Measurements from ENCODE around the gene CELF2.

DNA sequence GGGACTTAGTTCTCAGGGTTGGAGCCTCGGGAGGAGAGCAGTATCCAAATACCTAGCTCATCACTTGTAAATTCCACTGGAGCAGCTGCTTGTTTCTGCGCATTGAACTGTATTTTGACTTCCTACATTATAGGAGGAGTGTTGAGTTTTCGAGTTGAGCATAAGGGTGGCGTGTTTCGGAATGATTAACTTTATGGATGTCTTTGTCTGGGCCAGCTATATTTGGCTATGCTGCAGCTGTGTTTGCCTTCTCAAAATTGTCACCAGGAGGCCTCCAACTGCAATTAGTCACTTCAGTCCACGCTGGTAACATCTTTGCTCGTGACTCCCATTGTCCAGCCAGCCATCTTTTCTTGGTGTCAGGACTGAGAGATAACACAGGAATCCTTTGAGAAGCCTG lies 9.1 kb downstream of the CELF2 start:
- TF ChIP-seq, protein P1, sequence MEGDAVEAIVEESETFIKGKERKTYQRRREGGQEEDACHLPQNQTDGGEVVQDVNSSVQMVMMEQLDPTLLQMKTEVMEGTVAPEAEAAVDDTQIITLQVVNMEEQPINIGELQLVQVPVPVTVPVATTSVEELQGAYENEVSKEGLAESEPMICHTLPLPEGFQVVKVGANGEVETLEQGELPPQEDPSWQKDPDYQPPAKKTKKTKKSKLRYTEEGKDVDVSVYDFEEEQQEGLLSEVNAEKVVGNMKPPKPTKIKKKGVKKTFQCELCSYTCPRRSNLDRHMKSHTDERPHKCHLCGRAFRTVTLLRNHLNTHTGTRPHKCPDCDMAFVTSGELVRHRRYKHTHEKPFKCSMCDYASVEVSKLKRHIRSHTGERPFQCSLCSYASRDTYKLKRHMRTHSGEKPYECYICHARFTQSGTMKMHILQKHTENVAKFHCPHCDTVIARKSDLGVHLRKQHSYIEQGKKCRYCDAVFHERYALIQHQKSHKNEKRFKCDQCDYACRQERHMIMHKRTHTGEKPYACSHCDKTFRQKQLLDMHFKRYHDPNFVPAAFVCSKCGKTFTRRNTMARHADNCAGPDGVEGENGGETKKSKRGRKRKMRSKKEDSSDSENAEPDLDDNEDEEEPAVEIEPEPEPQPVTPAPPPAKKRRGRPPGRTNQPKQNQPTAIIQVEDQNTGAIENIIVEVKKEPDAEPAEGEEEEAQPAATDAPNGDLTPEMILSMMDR (IDR thresholded peaks at IDR 0.05 in 4 of 5, conservative IDR thresholded peaks at IDR 0.05 in 1 of 5): no peak
- TF ChIP-seq POLR2A (IDR thresholded peaks at IDR 0.05): no peak
